ENCODE data around the gene FRMD8.

GRCh38 chr11:65386307-65387140 lies at the start of gene FRMD8:
- TF ChIP-seq POLR2AphosphoS5 (IDR thresholded peaks at IDR 0.05) (peak; percentile 81 to 92 (median 84)), POLR2A (IDR thresholded peaks at IDR 0.05) (peak; percentile 15), CTCF (IDR thresholded peaks at IDR 0.05) (no peak)
